Measurements from ENCODE around the gene MCRIP1. TPM values are rescaled to one million over a fixed set of nuclear protein-coding genes. Genes with fewer than 3 reads are reported as not detected.
"Not testable (repeated sequence)": the region's sequence is repeated elsewhere in the genome, so short reads cannot be mapped to it uniquely, and the experiment has no call there.

Gene MCRIP1
- total RNA-seq, 1 donor from 2014 or later = 101 TPM

DNA sequence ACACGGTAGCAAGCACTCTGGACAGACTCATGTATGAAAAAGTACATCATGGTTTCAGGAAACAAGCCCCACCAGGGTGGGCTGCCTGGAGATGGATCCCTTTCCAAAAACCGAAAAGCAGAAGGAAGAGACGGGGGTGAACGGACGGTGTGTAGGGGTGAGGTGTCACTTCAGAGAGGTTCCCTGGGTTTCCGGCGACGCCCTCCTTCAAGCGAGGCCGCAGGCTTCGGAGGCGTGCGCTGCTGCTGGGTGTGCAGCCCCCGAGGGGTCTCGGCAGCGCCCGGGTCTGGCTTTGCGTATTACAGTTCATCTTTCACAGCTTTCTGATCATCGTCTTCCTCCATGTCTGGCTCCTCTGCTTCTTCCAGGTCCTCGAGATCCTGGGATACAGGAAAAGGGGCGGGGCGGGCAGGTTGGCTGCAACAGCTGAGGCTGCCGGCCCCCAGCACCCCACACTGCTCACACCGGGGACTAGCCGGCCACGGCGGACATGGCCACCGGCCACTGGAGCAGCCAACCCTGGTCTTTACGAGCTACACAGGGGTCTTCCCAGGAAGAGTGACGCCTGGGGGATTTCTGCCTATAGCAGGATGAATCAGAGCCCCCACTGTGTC is 10.7 kb upstream of the MCRIP1 start:
- Mint-ChIP-seq H3K27ac (no peak overlapping the region), H3K4me1 (ENCODE audit: unreplicated experiment) (no peaks in the 10 kb centered on the region), H3K27me3 (no peaks in the 10 kb centered on the region), H3K9me3 (no peaks in the 10 kb centered on the region), H3K4me3 (no peak overlapping the region), H3K36me3 (peaks cover 3% of the 10 kb centered on the region)
- TF ChIP-seq, protein P1, sequence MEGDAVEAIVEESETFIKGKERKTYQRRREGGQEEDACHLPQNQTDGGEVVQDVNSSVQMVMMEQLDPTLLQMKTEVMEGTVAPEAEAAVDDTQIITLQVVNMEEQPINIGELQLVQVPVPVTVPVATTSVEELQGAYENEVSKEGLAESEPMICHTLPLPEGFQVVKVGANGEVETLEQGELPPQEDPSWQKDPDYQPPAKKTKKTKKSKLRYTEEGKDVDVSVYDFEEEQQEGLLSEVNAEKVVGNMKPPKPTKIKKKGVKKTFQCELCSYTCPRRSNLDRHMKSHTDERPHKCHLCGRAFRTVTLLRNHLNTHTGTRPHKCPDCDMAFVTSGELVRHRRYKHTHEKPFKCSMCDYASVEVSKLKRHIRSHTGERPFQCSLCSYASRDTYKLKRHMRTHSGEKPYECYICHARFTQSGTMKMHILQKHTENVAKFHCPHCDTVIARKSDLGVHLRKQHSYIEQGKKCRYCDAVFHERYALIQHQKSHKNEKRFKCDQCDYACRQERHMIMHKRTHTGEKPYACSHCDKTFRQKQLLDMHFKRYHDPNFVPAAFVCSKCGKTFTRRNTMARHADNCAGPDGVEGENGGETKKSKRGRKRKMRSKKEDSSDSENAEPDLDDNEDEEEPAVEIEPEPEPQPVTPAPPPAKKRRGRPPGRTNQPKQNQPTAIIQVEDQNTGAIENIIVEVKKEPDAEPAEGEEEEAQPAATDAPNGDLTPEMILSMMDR (conservative IDR thresholded peaks at IDR 0.05) = no peak
- DNase-seq (ENCODE audit: extremely low spot score, unreplicated experiment) = no peak

DNA sequence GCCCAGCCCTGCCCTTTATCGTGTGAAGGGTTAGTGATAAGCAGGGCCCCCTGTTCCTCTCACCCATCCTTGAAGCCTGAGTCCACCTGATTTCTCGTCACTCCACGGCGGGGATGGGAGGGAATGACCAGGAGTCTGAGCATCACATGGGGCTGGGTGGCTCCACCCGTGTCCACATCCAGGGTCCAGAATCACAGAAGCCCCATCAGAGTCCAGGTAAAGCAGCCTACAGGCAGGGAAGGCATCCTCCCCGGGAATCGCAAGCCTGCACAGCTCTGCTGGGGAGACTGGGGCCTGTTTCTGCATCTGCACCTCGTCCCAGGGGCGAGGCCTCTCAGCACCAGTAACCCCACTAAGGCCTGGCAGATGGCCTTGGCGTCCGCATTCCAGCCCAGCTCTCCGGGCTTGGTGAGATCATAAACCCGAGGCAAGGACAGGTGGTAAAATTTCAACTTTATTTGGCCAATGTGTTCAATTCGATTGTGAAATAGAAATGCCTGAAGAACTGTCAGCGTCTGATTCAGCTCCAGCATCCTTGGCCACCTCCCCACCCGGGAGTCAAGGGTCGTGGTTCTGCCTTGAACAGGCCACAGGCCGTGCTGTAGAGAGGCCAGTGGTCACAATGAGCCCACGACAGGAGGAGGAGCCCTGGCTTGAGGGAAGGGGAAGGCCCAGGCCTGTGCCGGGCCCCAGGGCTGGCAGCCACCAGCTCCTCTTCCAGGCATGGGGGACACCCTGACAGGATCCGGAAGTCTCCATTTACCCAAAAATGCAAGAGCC is 9.8 kb upstream of the MCRIP1 start:
- Mint-ChIP-seq H3K27ac (no peak overlapping the region), H3K4me3 (no peak overlapping the region), H3K9me3 (no peaks in the 10 kb centered on the region), H3K36me3 (peaks cover 3% of the 10 kb centered on the region), H3K4me1 (ENCODE audit: unreplicated experiment) (no peaks in the 10 kb centered on the region), H3K27me3 (no peaks in the 10 kb centered on the region)
- no peak for DNase-seq (ENCODE audit: extremely low spot score, unreplicated experiment)
- TF ChIP-seq, protein P1 (conservative IDR thresholded peaks at IDR 0.05) = no peak

DNA sequence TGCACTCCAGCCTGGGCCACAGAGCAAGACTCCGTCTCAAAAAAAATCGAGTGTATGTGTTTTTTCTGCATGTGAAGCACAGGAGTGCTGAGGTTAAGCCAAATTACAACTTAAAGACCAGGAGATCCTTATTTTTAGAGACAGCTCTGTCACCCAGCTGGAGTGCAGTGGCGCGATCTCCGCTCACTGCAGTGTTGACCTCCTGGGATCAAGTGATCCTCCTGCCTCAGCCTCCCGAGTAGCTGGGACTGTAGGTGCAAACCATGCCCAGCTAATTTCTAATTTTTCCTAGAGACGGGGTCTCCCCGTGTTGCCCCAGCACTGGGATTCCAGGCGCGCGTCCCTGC is 9.3 kb upstream of the MCRIP1 start:
- TF ChIP-seq, protein P1 (conservative IDR thresholded peaks at IDR 0.05) = no peak
- Mint-ChIP-seq H3K9me3 (no peaks in the 10 kb centered on the region), H3K27me3 (no peaks in the 10 kb centered on the region), H3K4me3 (no peak overlapping the region), H3K36me3 (peaks cover 3% of the 10 kb centered on the region), H3K4me1 (ENCODE audit: unreplicated experiment) (no peaks in the 10 kb centered on the region), H3K27ac (no peak overlapping the region)
- DNase-seq (ENCODE audit: extremely low spot score, unreplicated experiment) = no peak

DNA sequence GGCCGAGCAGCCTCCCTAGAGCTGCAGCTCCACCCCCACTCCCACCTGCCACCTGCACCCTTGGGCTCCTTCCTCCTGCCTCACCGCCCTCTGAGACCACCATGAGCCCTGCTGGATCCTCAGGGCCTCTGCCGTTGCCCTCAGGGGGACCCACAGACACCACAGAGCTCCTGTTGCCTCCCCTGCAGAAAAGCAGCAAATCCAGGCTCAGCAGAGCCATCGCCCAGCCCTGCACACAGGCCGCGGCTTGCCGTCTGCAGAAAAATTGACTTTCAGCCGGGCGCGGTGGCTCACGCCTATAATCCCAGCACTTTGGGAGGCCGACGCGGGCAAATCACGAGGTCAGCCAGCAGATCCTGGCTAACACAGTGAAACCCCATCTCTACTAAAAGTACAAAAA is 8.8 kb upstream of the MCRIP1 start:
- no peak overlapping the region for H3K4me3 Mint-ChIP-seq
- H3K9me3 Mint-ChIP-seq = no peaks in the 10 kb centered on the region
- no peak overlapping the region for H3K27ac Mint-ChIP-seq
- H3K4me1 Mint-ChIP-seq (ENCODE audit: unreplicated experiment) = no peaks in the 10 kb centered on the region
- TF ChIP-seq, protein P1 (conservative IDR thresholded peaks at IDR 0.05) = no peak
- peaks cover 3% of the 10 kb centered on the region for H3K36me3 Mint-ChIP-seq
- DNase-seq (ENCODE audit: extremely low spot score, unreplicated experiment) = no peak
- no peaks in the 10 kb centered on the region for H3K27me3 Mint-ChIP-seq

DNA sequence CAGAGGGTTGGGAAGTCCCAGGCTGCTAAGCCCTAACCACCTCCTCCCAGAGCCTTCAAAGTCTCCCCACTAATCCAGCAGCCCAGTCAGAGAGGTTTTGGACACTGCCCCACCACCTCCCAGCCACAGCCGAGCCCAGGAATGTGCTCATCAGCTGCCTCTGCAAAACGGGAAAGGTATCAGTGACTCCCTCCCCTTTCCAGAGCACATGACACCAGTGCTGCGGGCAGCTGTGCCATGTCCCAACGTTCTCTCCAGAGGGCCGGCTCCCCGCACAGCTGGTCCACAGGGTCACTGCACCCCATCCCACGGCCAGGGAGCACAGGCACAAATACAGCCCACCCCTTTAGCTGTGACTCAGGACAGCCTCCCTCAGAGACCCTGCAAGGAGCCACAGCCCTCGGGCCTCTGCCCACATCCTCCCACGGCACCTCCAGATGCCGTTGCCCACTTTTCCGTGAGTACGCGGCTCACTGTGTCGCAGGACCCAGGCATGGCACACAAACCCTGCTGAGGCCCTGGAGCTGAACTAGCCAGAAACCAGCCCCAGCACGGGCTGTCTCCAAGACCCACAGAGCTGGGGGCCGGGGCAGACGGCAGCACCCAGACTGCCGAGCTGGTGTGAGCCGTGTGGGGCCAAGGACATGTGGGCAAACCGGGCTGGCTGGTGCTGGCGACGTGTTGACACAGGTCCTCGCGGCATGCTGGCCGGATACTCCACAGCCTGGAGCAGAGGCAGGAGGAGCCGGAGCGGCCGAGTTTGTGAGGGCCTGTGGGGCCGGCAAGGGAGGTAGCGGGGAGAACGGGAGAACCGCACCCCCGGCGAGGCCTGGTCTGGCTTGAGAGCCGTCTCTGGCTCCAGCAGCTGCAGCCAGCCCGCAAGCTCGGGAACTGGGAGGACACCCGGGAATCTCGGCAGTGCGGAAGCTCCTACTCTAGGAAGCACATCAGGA is 8.0 kb upstream of the MCRIP1 start:
- Mint-ChIP-seq H3K27me3 (no peaks in the 10 kb centered on the region), H3K4me1 (ENCODE audit: unreplicated experiment) (no peaks in the 10 kb centered on the region), H3K4me3 (no peak overlapping the region), H3K36me3 (peaks cover 3% of the 10 kb centered on the region), H3K9me3 (no peaks in the 10 kb centered on the region), H3K27ac (peak overlapping the region; percentile 50)
- TF ChIP-seq, protein P1 (conservative IDR thresholded peaks at IDR 0.05) = no peak
- DNase-seq (ENCODE audit: extremely low spot score, unreplicated experiment) = no peak

DNA sequence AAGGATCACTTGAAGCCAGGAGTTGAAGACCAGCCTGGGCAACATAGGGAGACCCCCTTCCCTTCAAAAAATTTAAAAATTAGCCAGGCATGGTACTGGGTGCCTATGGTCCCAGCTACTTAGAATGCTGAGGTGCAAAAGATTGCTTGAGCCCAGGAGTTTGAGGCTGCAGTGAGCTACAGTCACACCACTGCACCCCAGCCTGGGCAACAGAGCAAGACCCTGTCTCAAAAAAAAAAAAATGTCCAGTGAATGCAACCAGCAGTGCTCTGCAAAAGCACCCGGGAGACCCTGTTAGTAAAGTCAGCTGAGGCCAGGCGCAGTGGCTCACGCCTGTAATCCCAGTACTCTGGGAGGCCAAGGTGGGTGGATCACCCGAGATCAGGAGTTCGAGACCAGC is 7.0 kb upstream of the MCRIP1 start:
- not testable (repeated sequence) for DNase-seq (ENCODE audit: extremely low spot score, unreplicated experiment); H3K4me3 Mint-ChIP-seq; H3K27me3 Mint-ChIP-seq; H3K27ac Mint-ChIP-seq; H3K36me3 Mint-ChIP-seq; H3K4me1 Mint-ChIP-seq (ENCODE audit: unreplicated experiment); H3K9me3 Mint-ChIP-seq

Data from type B pancreatic cell (in vitro differentiated cells).